Measurements from ENCODE around the gene IL25. TPM values are rescaled to one million over a fixed set of nuclear protein-coding genes. Genes with fewer than 3 reads are reported as not detected.
"Not testable (repeated sequence)": the region's sequence is repeated elsewhere in the genome, so short reads cannot be mapped to it uniquely, and the experiment has no call there.

Gene IL25
- total and polyA plus RNA-seq, 7 donors, result 0.01 TPM; not detected in 6

DNA sequence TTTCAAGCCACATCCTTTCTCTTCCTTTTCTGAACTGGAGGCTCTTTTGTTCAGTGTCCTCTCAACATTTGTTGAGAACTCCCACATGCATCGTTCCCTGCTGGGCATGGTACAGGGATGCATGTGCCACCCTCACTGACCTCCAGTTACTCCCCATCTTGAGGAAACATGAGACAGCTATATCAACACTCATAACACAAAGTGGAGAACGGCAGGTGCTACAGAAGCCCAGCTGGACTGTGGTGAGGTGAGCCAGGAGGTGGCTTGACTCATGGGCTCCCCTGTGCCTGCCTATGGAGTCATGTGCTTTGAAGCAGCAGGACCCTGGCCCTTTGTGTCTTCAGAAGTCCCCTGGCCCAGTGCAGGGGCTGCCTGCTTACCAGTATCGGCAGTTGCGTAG, 25.7 kb downstream of the IL25 start:
- WGBS, 3 donors, result 67 to 72% (median 71%) methylated on average over 4 of the region's 4 CpGs
- no peak overlapping the region for H3K4me3 ChIP-seq
- H3K9me3 ChIP-seq, result no peaks in the 10 kb centered on the region
- DNase-seq (no peak), ATAC-seq (peak in 3 of 4 donors; percentile 9 to 44 (median 9))
- peaks cover 0 to 50% of the 10 kb centered on the region in 2 donors for H3K36me3 ChIP-seq (ENCODE audit: insufficient read depth in 1 of 2, low read depth in 1 of 2)
- peak overlapping the region; percentile 50 for H3K27ac ChIP-seq
- intact Hi-C loops (cut with DNase I), result no loop called here
- H3K4me1 ChIP-seq, result no peaks in the 10 kb centered on the region
- H3K27me3 ChIP-seq (ENCODE audit: insufficient read depth in 3 of 3, low read length in 2 of 3), result no peaks in the 10 kb centered on the region
- TF ChIP-seq, protein P1, sequence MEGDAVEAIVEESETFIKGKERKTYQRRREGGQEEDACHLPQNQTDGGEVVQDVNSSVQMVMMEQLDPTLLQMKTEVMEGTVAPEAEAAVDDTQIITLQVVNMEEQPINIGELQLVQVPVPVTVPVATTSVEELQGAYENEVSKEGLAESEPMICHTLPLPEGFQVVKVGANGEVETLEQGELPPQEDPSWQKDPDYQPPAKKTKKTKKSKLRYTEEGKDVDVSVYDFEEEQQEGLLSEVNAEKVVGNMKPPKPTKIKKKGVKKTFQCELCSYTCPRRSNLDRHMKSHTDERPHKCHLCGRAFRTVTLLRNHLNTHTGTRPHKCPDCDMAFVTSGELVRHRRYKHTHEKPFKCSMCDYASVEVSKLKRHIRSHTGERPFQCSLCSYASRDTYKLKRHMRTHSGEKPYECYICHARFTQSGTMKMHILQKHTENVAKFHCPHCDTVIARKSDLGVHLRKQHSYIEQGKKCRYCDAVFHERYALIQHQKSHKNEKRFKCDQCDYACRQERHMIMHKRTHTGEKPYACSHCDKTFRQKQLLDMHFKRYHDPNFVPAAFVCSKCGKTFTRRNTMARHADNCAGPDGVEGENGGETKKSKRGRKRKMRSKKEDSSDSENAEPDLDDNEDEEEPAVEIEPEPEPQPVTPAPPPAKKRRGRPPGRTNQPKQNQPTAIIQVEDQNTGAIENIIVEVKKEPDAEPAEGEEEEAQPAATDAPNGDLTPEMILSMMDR (IDR thresholded peaks at IDR 0.05), result no peak

GRCh38 chr14:23399136-23399535, 26.5 kb downstream of the IL25 start:
- Histone ChIP-seq H3K36me3 (ENCODE audit: insufficient read depth in 1 of 2, low read depth in 1 of 2) (peaks cover 0 to 44% of the 10 kb centered on the region in 2 donors), H3K27ac (no peak overlapping the region), H3K9me3 (no peaks in the 10 kb centered on the region), H3K27me3 (ENCODE audit: insufficient read depth in 3 of 3, low read length in 2 of 3) (no peaks in the 10 kb centered on the region), H3K4me3 (no peak overlapping the region), H3K4me1 (no peaks in the 10 kb centered on the region)
- intact Hi-C loops (cut with DNase I), result no loop called here
- 78 to 86% (median 82%) methylated on average over 3 of the region's 3 CpGs for WGBS, 3 donors
- TF ChIP-seq, protein P1 (IDR thresholded peaks at IDR 0.05), result no peak
- DNase-seq, result peak in 1 of 2 donors; percentile 45
- no peak for ATAC-seq

DNA sequence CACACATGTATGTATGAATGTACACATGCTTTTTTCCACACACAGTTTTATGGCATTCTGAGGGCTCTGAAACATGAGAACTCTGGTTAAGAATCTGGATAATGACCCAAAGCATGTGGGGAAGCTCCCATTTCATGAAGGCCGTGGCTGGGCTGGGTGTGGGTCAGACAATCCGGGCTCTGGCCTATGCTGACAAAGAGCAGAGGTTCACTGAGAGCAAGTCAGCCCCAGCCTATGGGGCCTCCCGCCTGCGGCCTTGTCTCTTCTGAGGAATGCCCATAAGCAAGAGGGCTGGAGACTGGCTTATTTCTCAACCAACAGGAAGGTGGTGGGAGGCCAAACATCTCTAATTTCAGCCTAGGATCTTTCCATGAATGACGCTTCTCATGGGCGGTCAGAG, 27.0 kb downstream of the IL25 start:
- DNase-seq, result peak in 1 of 2 donors; percentile 44
- Histone ChIP-seq H3K27ac (no peak overlapping the region), H3K27me3 (ENCODE audit: insufficient read depth in 3 of 3, low read length in 2 of 3) (no peaks in the 10 kb centered on the region), H3K4me3 (no peak overlapping the region), H3K9me3 (no peaks in the 10 kb centered on the region), H3K36me3 (ENCODE audit: insufficient read depth in 1 of 2, low read depth in 1 of 2) (peaks cover 0 to 44% of the 10 kb centered on the region in 2 donors), H3K4me1 (no peaks in the 10 kb centered on the region)
- ATAC-seq, result peak in 2 of 4 donors; percentile 2 to 12
- intact Hi-C loops (cut with DNase I), result no loop called here
- TF ChIP-seq, protein P1 (IDR thresholded peaks at IDR 0.05), result no peak
- 52 to 64% (median 57%) methylated on average over 6 of the region's 6 CpGs for WGBS, 3 donors

DNA sequence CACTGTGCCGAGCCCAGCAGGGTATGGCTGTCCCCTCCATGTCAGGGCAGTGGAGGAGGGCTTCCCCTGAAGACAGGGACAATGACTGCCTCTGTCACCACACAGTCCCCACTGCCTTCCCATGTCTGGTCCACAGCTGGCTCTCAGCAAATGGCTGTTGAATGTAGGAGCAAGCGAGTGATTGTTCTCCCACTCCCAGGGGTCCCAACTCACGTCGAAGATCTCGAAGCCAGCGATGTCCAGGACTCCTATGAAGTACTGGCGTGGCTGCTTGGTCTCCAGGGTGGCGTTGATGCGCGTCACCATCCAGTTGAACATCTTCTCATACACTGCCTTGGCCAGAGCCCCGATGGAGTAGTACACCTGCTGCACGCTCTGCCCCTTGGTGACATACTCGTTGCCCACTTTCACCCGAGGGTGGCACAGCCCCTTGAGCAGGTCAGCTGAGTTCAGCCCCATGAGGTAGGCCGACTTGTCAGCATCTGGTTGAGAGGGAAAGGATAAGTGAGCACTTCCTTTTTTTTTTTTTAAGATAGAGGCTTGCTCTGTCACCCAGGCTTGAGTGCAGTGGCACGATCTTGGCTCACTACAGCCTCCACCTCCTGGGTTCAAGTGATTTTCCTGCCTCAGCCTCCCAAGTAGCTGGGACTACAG, 28.0 kb downstream of the IL25 start:
- H3K4me1 ChIP-seq; H3K27me3 ChIP-seq (ENCODE audit: insufficient read depth in 3 of 3, low read length in 2 of 3); H3K9me3 ChIP-seq; intact Hi-C loops (cut with DNase I); H3K4me3 ChIP-seq; H3K27ac ChIP-seq: not testable (repeated sequence)
- ATAC-seq, result peak in 1 of 4 donors; percentile 1
- DNase-seq, result peak in 1 of 2 donors; percentile 41
- H3K36me3 ChIP-seq (ENCODE audit: insufficient read depth in 1 of 2, low read depth in 1 of 2), result peaks cover 0 to 44% of the 10 kb centered on the region in 2 donors
- WGBS, 3 donors, result 83 to 86% (median 85%) methylated on average over 16 of the region's 16 CpGs

GRCh38 chr14:23401291-23401690, 28.7 kb downstream of the IL25 start:
- H3K36me3 ChIP-seq (ENCODE audit: insufficient read depth in 1 of 2, low read depth in 1 of 2), result peaks cover 0 to 41% of the 10 kb centered on the region in 2 donors
- H3K27me3 ChIP-seq (ENCODE audit: insufficient read depth in 3 of 3, low read length in 2 of 3), result no peaks in the 10 kb centered on the region

More at GRCh38 chr14:23401291-23401690, 28.7 kb downstream of the IL25 start:
- 66 to 75% (median 69%) methylated on average over 4 of the region's 4 CpGs for WGBS, 3 donors
- ATAC-seq, result peak in 3 of 4 donors; percentile 24 to 30 (median 26)
- intact Hi-C loops (cut with DNase I), result no loop called here
- Histone ChIP-seq H3K27ac (no peak overlapping the region), H3K4me1 (no peaks in the 10 kb centered on the region), H3K4me3 (no peak overlapping the region), H3K9me3 (no peaks in the 10 kb centered on the region)
- peak in 1 of 2 donors; percentile 59 for DNase-seq
- TF ChIP-seq, protein P1 (IDR thresholded peaks at IDR 0.05), result no peak

Measured in psoas muscle (tissue), 8 donors.